Measurements from ENCODE around the gene SOS1. TPM values are rescaled to one million over a fixed set of nuclear protein-coding genes. Genes with fewer than 3 reads are reported as not detected.

The SOS1 gene
- total RNA-seq, 1 experiment from 2014 or later, result 28.7 TPM

- DNase-seq (ENCODE audit: low read depth, low spot score), result no peak
- POLR2A ChIA-PET, result no interaction called here
- TF ChIP-seq CTCF (IDR thresholded peaks at IDR 0.05), result no peak
- TF ChIP-seq TCF7L2 (IDR thresholded peaks at IDR 0.05; ENCODE audit: low read depth, low read length), result no peak
- no peak for TF ChIP-seq REST (IDR thresholded peaks at IDR 0.05; ENCODE audit: insufficient read depth in 1 of 2, low read depth in 2 of 2, low read length in 1 of 2)
Measured at GRCh38 chr2:39020383-39020782, 100.5 kb downstream of the SOS1 start.

GRCh38 chr2:39018638-39019037, 102.2 kb downstream of the SOS1 start:
- POLR2A ChIA-PET, result interaction anchor here (0.6 kb wide), 1 partner anchor 18 kb away, joined by 3 read pairs; no protein-coding TSS in a partner anchor
- CTCF ChIA-PET, result no interaction called here
- in situ Hi-C loops (cut with HindIII; ENCODE audit: low pct_unique_long_range_greater_than_20kb, low sequenced_read_pairs) (no loop called here), intact Hi-C loops (cut with micrococcal nuclease; ENCODE audit: unreplicated experiment) (no loop called here)
- H3K4me1 ChIP-seq (ENCODE audit: control insufficient read depth, insufficient read depth, low read length), result no peaks in the 10 kb centered on the region
- H3K9me3 ChIP-seq (ENCODE audit: control insufficient read depth, insufficient read depth, low read depth, low read length), result no peaks in the 10 kb centered on the region
- TF ChIP-seq CTCF (IDR thresholded peaks at IDR 0.05), result no peak
- no peak overlapping the region for H3K4me3 ChIP-seq (ENCODE audit: low read depth in 2 of 2, low read length in 2 of 2)
- no TSS peak for BruUV-seq (replicated peaks)
- peaks cover 14% of the 10 kb centered on the region for H3K36me3 ChIP-seq (ENCODE audit: control insufficient read depth, insufficient read depth, low read length)
- no peak for ATAC-seq
- no peak overlapping the region for H3K27ac ChIP-seq (ENCODE audit: low read length)
- H3K27me3 ChIP-seq (ENCODE audit: control insufficient read depth, insufficient read depth, low read length), result no peaks in the 10 kb centered on the region
- DNase-seq (ENCODE audit: low read depth, low spot score), result no peak

More at GRCh38 chr2:39020383-39020782, 100.5 kb downstream of the SOS1 start:
- H3K4me1 ChIP-seq (ENCODE audit: control insufficient read depth, insufficient read depth, low read length), result no peaks in the 10 kb centered on the region
- in situ Hi-C loops (cut with HindIII; ENCODE audit: low pct_unique_long_range_greater_than_20kb, low sequenced_read_pairs) (no loop called here), intact Hi-C loops (cut with micrococcal nuclease; ENCODE audit: unreplicated experiment) (no loop called here)
- CTCF ChIA-PET, result no interaction called here
- H3K36me3 ChIP-seq (ENCODE audit: control insufficient read depth, insufficient read depth, low read length), result peaks cover 8% of the 10 kb centered on the region
- H3K27me3 ChIP-seq (ENCODE audit: control insufficient read depth, insufficient read depth, low read length), result no peaks in the 10 kb centered on the region
- no peak overlapping the region for H3K4me3 ChIP-seq (ENCODE audit: low read depth in 2 of 2, low read length in 2 of 2)
- H3K27ac ChIP-seq (ENCODE audit: low read length), result no peak overlapping the region
- ATAC-seq, result no peak
- no TSS peak for BruUV-seq (replicated peaks)
- H3K9me3 ChIP-seq (ENCODE audit: control insufficient read depth, insufficient read depth, low read depth, low read length), result no peaks in the 10 kb centered on the region

GRCh38 chr2:39017334-39017733, 103.5 kb downstream of the SOS1 start:
- TF ChIP-seq SIN3A (IDR thresholded peaks at IDR 0.05; ENCODE audit: borderline replicate concordance, insufficient read depth, low read depth, low read length), result no peak
- no peak for TF ChIP-seq CTCF (IDR thresholded peaks at IDR 0.05)
- no peak for TF ChIP-seq POLR2AphosphoS5 (IDR thresholded peaks at IDR 0.05; ENCODE audit: low read depth, low read length)
- no peak for TF ChIP-seq REST (IDR thresholded peaks at IDR 0.05; ENCODE audit: insufficient read depth in 1 of 2, low read depth in 2 of 2, low read length in 1 of 2)
- no peak for TF ChIP-seq TCF7L2 (IDR thresholded peaks at IDR 0.05; ENCODE audit: low read depth, low read length)
- intact Hi-C loops (cut with micrococcal nuclease; ENCODE audit: unreplicated experiment) (no loop called here), in situ Hi-C loops (cut with HindIII; ENCODE audit: low pct_unique_long_range_greater_than_20kb, low sequenced_read_pairs) (no loop called here)
- no TSS peak for BruUV-seq (replicated peaks)
- Histone ChIP-seq H3K36me3 (ENCODE audit: control insufficient read depth, insufficient read depth, low read length) (peaks cover 15% of the 10 kb centered on the region; the same call in 1 of the 2 replicates), H3K27me3 (ENCODE audit: control insufficient read depth, insufficient read depth, low read length) (no peaks in the 10 kb centered on the region), H3K27ac (ENCODE audit: low read length) (no peak overlapping the region), H3K4me3 (ENCODE audit: low read depth in 2 of 2, low read length in 2 of 2) (no peak overlapping the region), H3K9me3 (ENCODE audit: control insufficient read depth, insufficient read depth, low read depth, low read length) (no peaks in the 10 kb centered on the region), H3K4me1 (ENCODE audit: control insufficient read depth, insufficient read depth, low read length) (no peaks in the 10 kb centered on the region)
- ChIA-PET POLR2A (no interaction called here), CTCF (interaction anchor here (0.6 kb wide), 2 partner anchors 173 to 212 kb away, joined by 3 read pairs; no protein-coding TSS in a partner anchor)
- ATAC-seq (no peak), DNase-seq (ENCODE audit: low read depth, low spot score) (no peak)

Data from Panc1 (cell line).